Measurements from ENCODE around the gene CLPTM1L.

GRCh38 chr5:1294206-1294834, 50.6 kb downstream of the CLPTM1L start:
- TF ChIP-seq POLR2A (IDR thresholded peaks at IDR 0.05; ENCODE audit: low read depth, low read length) = no peak
- TF ChIP-seq POLR2AphosphoS5 (IDR thresholded peaks at IDR 0.05; ENCODE audit: low read depth, low read length) = no peak
- no peak for TF ChIP-seq TAF1 (IDR thresholded peaks at IDR 0.05; ENCODE audit: borderline replicate concordance, low read depth, low read length)
